ENCODE measurements around the gene FHL2.

DNA sequence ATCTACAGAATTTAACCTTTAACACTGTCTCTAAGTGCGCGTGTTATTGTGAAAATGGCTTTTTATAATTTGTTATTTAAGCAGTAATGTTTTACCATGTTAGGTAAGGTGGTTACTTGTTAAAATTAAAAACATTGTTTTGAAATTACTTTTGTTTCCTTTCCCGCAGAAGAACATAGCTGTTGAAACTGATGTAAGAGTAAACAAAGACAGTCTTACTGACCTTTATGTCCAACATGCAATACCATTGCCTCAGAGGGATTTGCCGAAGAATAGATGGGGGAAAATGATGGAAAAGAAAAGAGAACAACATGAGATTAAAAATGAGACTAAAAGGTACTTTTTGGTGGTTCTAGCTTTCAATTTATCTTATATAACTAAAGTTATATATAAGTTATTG lies 59.4 kb downstream of the FHL2 start:
- TF ChIP-seq POLR2AphosphoS5 (IDR thresholded peaks at IDR 0.05) = no peak
- TF ChIP-seq, protein P1, sequence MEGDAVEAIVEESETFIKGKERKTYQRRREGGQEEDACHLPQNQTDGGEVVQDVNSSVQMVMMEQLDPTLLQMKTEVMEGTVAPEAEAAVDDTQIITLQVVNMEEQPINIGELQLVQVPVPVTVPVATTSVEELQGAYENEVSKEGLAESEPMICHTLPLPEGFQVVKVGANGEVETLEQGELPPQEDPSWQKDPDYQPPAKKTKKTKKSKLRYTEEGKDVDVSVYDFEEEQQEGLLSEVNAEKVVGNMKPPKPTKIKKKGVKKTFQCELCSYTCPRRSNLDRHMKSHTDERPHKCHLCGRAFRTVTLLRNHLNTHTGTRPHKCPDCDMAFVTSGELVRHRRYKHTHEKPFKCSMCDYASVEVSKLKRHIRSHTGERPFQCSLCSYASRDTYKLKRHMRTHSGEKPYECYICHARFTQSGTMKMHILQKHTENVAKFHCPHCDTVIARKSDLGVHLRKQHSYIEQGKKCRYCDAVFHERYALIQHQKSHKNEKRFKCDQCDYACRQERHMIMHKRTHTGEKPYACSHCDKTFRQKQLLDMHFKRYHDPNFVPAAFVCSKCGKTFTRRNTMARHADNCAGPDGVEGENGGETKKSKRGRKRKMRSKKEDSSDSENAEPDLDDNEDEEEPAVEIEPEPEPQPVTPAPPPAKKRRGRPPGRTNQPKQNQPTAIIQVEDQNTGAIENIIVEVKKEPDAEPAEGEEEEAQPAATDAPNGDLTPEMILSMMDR (IDR thresholded peaks at IDR 0.05) = no peak
